Subcutaneous adipose tissue (tissue), 4 donors: ENCODE results near the gene PPEF2. TPM values are rescaled to one million over a fixed set of nuclear protein-coding genes. Genes with fewer than 3 reads are reported as not detected.

ENCODE experiments used
- CTCF ChIP-seq: fragments of 450-650 bp; IDR thresholded peaks from one replicate; pipeline ENCODE4 v1.5.1; 2016; ENCODE audit warnings: low read depth, mild to moderate bottlenecking, control low read depth, antibody characterized with exemption, moderate library complexity
- total RNA-seq, 4 donors: library from RNA; depleted of rRNA; stranded (reverse); fragments of >200 nt; gene quantifications; one replicate each; pipeline ENCODE4 v1.1.0, GENCODE V29; 2016

Gene PPEF2
- total RNA-seq, 4 donors from 2014 or later: 0.17 TPM; not detected in 3

GRCh38 chr4:75823812-75824211, 78.4 kb downstream of the PPEF2 start:
- TF ChIP-seq CTCF: no peak

DNA sequence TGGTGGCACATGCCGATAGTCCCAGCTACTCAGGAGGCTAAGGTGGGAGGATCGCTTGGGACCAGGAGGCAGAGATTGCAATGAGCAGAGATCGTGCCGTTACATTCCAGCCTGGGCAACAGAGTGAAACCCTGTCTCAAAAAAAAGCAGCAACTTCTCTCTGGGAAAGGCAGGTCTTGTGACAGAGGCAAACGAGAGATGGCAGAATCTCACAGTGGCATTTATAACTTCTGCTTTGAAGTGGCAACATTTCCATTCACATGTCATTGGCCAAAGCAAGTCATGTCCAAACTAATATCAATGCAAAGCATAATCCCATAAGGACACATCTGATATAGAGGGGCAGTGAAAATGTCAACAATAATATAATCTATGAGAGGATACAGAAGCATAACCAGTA, 79.8 kb downstream of the PPEF2 start:
- TF ChIP-seq CTCF: no peak

DNA sequence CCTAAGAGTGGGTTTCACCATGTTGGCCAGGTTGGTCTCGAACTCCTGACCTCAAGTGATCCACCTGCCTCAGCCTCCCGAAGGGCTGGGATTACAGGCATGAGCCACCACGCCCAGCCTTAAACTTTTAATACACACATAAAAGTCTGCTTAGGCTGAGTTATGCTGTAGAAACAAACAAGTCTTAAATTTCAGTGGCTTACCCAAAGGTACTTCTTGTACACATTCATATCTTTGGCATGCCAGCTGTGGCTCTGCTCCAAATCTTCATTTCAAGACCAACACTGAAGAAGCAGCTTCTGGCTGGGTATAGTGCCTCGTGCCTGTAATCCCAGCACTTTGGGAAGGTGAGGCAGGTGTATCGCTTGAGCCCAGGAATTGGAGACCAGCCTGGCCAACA, 80.3 kb downstream of the PPEF2 start:
- TF ChIP-seq CTCF: no peak

- no peak for TF ChIP-seq CTCF
These were observed 81.0 kb downstream of the PPEF2 start for GRCh38 chr4:75821216-75821615.

- no peak for TF ChIP-seq CTCF
These were observed 81.6 kb downstream of the PPEF2 start for GRCh38 chr4:75820676-75821075.

DNA sequence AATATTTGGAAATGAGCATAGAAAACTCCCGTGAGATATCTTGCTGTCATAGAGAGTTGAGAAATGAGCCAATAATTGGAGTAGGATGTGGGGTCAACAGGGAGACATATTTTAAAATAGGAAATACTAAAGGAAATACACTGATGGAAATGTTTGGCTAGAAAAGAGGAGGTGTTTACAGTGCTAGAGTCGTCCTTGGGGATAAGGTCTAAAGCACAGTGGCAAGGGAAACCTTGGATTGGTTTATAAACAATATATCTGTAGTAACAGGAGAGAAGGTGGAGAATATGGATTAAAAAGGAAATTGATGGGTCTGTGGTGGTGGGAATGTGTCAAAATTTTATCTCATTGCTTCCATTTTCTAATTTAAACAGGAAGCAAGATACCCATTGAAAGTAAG, 82.1 kb downstream of the PPEF2 start:
- TF ChIP-seq CTCF: no peak

GRCh38 chr4:75819121-75819520, 83.1 kb downstream of the PPEF2 start:
- no peak for TF ChIP-seq CTCF
